Activated CD8-positive, alpha-beta T cell treated with anti-CD3 and anti-CD28 coated beads for 36 hours (primary cell): Measurements from ENCODE around the gene KCNJ11. TPM values are rescaled to one million over a fixed set of nuclear protein-coding genes. Genes with fewer than 3 reads are reported as not detected.

Source experiments
- ATAC-seq: fragments of 200-7000 bp; cut with Tn5 transposase; one replicate; pipeline ENCODE4 v1.10.0; 2021; ENCODE audit warnings: mild to moderate bottlenecking, moderate library complexity
- CTCF ChIA-PET: fragments of 350-600 bp; sonication (Branson Sonifier 250); formaldehyde crosslinking; loops from one replicate; lab custom pipeline; 2021; ENCODE audit warnings: antibody characterized with exemption; lab: Charles Lee
- POLR2A ChIA-PET: fragments of 350-600 bp; sonication (Branson Sonifier 250); formaldehyde crosslinking; loops from one replicate; lab custom pipeline; 2021; ENCODE audit warnings: antibody characterized with exemption; lab: Charles Lee
- DNase-seq: peaks from one replicate; pipeline ENCODE4 v3.0.0-alpha.2; 2020
- H3K27ac Mint-ChIP-seq: one replicate; pipeline ENCODE4 v1.8.0; 2021; ENCODE audit warnings: mild to moderate bottlenecking, mixed read lengths
- H3K27me3 Mint-ChIP-seq: one replicate; pipeline ENCODE4 v1.8.0; 2021; ENCODE audit warnings: mixed read lengths
- H3K36me3 Mint-ChIP-seq: one replicate; pipeline ENCODE4 v1.8.0; 2021; ENCODE audit warnings: low read depth, mixed read lengths
- H3K4me1 Mint-ChIP-seq: one replicate; pipeline ENCODE4 v1.8.0; 2021; ENCODE audit warnings: low read depth, mixed read lengths
- H3K4me3 Mint-ChIP-seq: one replicate; pipeline ENCODE4 v1.8.0; 2021; ENCODE audit warnings: mild to moderate bottlenecking, moderate library complexity, mixed read lengths
- H3K9me3 Mint-ChIP-seq: one replicate; pipeline ENCODE4 v1.8.0; 2021; ENCODE audit warnings: mixed read lengths
- intact Hi-C: fragments of 100-400 bp; cut with micrococcal nuclease; formaldehyde crosslinking; loops from one replicate; pipeline ENCODE4 v1.10.0; 2022
- total RNA-seq, 2 experiments: library from RNA; stranded (reverse); gene quantifications; one replicate each; pipeline ENCODE4 v1.2.3, GENCODE V29; 2021
- TF ChIP-seq, protein P1 (sequence below): fragments of 200-600 bp; IDR thresholded peaks from one replicate; pipeline ENCODE4 v1.8.0; 2022; ENCODE audit warnings: antibody characterized with exemption, mild to moderate bottlenecking

KCNJ11 gene
- total RNA-seq, 2 experiments from 2014 or later: 1.2 to 2.4 TPM

- intact Hi-C loops: no loop called here
- POLR2A ChIA-PET: interaction anchor here (0.8 kb wide), 1 partner anchor 109 kb away, joined by 3 read pairs; no protein-coding TSS in a partner anchor
- no peaks in the 10 kb centered on the region for H3K9me3 Mint-ChIP-seq
- DNase-seq: no peak
- H3K27ac Mint-ChIP-seq: no peak overlapping the region
- H3K27me3 Mint-ChIP-seq: no peaks in the 10 kb centered on the region
- H3K4me1 Mint-ChIP-seq: no peaks in the 10 kb centered on the region
- no peaks in the 10 kb centered on the region for H3K36me3 Mint-ChIP-seq
- H3K4me3 Mint-ChIP-seq: no peak overlapping the region
- no peak for ATAC-seq
- CTCF ChIA-PET: interaction anchor here (1.7 to 4.1 kb wide), 2 partner anchors 12 to 107 kb away, joined by 4 to 20 read pairs; no protein-coding TSS in a partner anchor
- TF ChIP-seq, protein P1, sequence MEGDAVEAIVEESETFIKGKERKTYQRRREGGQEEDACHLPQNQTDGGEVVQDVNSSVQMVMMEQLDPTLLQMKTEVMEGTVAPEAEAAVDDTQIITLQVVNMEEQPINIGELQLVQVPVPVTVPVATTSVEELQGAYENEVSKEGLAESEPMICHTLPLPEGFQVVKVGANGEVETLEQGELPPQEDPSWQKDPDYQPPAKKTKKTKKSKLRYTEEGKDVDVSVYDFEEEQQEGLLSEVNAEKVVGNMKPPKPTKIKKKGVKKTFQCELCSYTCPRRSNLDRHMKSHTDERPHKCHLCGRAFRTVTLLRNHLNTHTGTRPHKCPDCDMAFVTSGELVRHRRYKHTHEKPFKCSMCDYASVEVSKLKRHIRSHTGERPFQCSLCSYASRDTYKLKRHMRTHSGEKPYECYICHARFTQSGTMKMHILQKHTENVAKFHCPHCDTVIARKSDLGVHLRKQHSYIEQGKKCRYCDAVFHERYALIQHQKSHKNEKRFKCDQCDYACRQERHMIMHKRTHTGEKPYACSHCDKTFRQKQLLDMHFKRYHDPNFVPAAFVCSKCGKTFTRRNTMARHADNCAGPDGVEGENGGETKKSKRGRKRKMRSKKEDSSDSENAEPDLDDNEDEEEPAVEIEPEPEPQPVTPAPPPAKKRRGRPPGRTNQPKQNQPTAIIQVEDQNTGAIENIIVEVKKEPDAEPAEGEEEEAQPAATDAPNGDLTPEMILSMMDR: no peak
Observed at GRCh38 chr11:17396598-17397310, 8.3 kb upstream of the KCNJ11 start.

- Mint-ChIP-seq H3K4me1 (no peaks in the 10 kb centered on the region), H3K27ac (no peak overlapping the region), H3K9me3 (no peaks in the 10 kb centered on the region), H3K36me3 (no peaks in the 10 kb centered on the region), H3K27me3 (peaks cover 2% of the 10 kb centered on the region), H3K4me3 (no peak overlapping the region)
- ChIA-PET CTCF (interaction anchor here (1.7 to 4.1 kb wide), 2 partner anchors 12 to 108 kb away, joined by 4 to 20 read pairs; no protein-coding TSS in a partner anchor), POLR2A (no interaction called here)
- DNase-seq (no peak), ATAC-seq (no peak)
- TF ChIP-seq, protein P1: no peak
- intact Hi-C loops: no loop called here
Observed at GRCh38 chr11:17395978-17396377, 7.5 kb upstream of the KCNJ11 start.

DNA sequence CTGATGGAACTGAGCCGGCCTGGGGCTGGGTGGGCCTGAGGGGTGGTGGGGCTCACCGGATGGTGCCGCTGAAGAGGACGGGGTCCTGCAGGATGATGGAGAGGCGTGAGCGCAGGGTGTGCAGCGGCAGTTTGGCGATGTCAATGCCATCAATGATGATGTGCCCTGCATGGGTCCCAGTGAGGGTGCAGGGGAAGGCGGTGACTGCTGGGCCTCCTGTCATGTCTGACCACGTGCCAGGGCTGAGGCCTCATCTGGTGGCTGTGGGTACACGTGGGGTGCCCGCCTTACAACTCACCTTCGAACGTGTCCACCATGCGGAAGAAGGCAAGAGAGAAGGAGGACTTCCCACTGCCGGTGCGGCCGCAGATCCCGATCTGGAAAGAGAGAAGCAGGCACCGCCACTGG lies 7.1 kb upstream of the KCNJ11 start:
- TF ChIP-seq, protein P1: no peak
- no peaks in the 10 kb centered on the region for H3K36me3 Mint-ChIP-seq
- ATAC-seq: no peak
- H3K9me3 Mint-ChIP-seq: no peaks in the 10 kb centered on the region
- intact Hi-C loops: no loop called here
- H3K27ac Mint-ChIP-seq: no peak overlapping the region
- no peak overlapping the region for H3K4me3 Mint-ChIP-seq
- H3K27me3 Mint-ChIP-seq: peaks cover 2% of the 10 kb centered on the region
- H3K4me1 Mint-ChIP-seq: no peaks in the 10 kb centered on the region
- no peak for DNase-seq
- ChIA-PET POLR2A (no interaction called here), CTCF (interaction anchor here (2.4 kb wide), 1 partner anchor 12 kb away, joined by 7 read pairs; no protein-coding TSS in a partner anchor)

- Mint-ChIP-seq H3K27ac (no peak overlapping the region), H3K9me3 (no peaks in the 10 kb centered on the region), H3K4me1 (no peaks in the 10 kb centered on the region), H3K36me3 (no peaks in the 10 kb centered on the region), H3K27me3 (peaks cover 2% of the 10 kb centered on the region), H3K4me3 (no peak overlapping the region)
- ChIA-PET CTCF (interaction anchor here (2.4 kb wide), 1 partner anchor 11 kb away, joined by 7 read pairs; no protein-coding TSS in a partner anchor), POLR2A (no interaction called here)
- TF ChIP-seq, protein P1: no peak
- ATAC-seq: no peak
- no peak for DNase-seq
- intact Hi-C loops: no loop called here
Observed at GRCh38 chr11:17394743-17395390, 6.4 kb upstream of the KCNJ11 start.
